Measurements from ENCODE around the gene TRIM54. TPM values are rescaled to one million over a fixed set of nuclear protein-coding genes. Genes with fewer than 3 reads are reported as not detected.
"Not testable (repeated sequence)": the region's sequence is repeated elsewhere in the genome, so short reads cannot be mapped to it uniquely, and the experiment has no call there.

Gene TRIM54
- total RNA-seq, 1 experiment from 2014 or later: not detected

DNA sequence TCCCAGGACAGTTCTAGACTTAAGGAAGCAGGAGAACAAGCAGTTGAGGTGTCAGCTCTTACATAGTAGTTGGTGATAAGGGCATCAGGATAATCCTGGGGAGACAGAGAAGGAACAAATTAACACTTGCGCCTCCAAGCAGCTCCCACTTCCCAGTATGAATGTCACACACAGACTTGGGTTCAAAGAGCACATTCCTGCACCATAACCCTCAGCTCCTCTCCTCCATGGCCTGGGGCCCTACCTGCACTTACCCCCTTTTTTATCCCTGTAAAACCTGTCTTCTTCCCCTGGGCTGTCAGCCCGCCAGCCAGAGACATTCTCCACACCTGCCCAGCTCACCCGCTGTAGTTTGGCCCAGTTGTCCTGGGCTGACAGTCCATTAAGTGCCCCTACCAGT is 29.9 kb downstream of the TRIM54 start:
- no peak for DNase-seq (ENCODE audit: low read depth)

DNA sequence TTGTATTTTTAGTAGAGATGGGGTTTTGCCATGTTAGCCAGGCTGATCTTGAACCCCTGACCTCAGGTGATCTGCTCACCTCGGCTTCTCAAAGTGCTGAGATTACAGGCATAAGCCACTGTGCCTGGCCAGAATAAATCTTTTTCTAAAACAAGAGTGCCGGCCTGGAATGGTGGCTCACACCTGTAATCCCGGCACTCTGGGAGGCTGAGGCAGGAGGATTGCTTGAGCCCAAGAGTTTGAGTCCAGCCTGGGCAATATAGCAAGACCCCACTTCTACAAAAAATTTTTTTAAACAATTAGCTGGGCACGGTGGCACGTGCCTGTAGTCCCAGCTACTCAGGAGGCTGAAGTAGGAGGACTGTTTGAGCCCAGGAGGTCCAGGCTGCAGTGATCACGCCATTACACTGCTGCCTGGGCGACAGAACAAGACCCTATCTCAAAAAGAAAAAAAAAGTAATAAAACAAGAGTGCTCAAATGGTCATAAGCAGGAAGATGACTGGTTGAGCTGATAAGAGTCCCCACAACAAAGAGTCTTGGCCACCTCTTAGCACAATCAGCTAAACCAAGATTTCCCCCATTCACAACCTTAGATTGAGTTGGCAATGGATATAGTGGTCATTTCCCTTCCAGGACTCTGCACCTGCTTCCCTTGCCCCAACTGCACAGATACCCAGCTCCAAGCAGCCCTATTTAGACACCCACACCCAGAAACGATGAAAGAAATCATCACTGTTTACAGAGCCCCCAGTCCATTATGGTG is 31.8 kb downstream of the TRIM54 start:
- DNase-seq (ENCODE audit: low read depth): no peak

DNA sequence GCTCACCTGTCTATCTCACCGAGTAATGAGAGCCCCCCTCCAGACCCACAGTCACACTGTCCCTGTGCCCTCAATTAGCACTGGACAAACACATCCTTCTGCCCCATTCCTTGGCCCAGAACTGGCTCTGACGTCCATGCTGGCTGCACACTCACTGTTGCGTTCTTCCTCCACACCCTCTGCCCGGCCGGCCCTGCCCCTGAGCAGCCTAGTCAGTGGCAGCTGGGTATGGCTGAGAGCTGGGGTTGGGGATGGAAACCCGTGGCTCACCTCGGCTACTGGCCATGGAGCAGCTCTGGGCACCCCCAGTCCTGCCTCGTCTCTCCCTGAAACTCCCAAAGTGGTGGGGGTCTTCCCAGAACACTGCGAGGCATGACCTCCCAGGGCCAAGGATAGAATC is 32.5 kb downstream of the TRIM54 start:
- no peak for DNase-seq (ENCODE audit: low read depth)

DNA sequence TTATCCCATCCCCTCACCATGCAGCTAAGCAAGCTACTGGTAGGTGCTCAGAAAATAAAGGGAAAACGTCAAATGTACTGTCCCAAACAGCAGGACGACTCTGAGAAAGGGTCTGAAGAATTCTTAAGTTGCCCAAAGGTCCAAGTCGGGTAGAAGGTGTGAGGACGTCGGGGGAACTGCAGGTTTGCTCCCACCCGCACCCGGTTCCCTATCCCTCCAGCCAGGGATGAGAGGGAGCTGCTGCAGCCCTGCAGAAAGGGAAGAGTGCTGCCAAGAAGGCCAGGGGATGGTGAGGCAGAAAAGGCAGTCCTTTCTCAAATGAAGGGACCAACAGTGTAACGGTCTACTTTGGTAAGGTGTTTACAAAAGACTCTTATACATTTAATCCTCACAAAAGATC is 32.9 kb downstream of the TRIM54 start:
- DNase-seq (ENCODE audit: low read depth): no peak

DNA sequence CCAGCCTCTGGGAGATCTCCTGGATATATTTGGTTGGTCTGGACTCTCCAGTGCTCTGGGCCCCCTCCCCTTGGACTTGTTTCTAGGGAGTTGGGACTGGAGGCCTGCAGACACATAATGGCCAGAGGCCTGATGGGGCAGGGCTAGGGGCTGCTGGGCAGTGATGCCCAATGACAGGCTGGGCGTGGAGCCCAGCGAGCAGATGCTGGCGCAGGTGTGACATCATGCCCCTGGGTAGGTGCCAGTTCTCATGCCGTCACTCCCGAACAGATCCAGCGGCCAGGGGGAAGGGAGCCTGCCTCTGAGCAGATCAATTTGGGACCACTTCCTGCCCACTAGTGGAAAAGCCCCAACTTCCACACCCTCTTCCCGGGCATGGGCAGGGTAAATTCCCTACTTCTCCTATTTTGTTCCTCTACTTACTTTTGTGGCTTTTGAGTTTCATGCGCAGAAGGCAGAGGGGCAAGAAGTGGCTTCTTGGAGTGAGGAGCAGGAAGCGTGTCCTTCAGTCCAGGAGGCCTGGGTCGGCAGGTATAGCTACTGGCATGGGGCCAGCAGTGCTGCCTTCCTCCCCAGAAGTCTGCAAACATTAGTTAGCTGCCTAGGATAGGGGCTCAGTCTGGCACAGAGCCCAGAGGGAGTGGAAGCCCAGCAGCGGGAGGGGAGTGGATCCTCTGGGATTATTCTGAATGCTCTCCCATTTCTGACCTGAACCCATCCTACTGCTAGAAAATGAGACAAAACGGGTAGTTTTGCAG is 34.6 kb downstream of the TRIM54 start:
- no peak for DNase-seq (ENCODE audit: low read depth)

DNA sequence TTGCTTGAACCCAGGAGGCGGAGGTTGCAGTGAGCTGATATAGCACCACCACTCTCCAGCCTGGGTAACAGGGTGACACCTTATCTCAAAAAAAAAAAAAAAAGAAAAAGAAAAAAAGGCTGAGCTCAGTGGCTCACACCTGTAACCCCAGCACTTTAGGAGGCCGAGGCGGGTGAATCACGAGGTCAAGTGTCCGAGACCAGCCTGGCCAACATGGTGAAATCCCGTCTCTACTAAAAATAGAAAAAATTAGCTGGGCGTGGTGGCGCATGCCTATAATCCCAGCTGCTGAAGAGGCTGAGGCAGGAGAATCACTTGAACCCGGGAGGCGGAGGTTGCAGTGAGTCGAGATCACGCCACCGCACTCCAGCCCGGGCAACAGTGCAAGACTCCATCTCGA is 37.6 kb downstream of the TRIM54 start:
- DNase-seq (ENCODE audit: low read depth): not testable (repeated sequence)

DNA sequence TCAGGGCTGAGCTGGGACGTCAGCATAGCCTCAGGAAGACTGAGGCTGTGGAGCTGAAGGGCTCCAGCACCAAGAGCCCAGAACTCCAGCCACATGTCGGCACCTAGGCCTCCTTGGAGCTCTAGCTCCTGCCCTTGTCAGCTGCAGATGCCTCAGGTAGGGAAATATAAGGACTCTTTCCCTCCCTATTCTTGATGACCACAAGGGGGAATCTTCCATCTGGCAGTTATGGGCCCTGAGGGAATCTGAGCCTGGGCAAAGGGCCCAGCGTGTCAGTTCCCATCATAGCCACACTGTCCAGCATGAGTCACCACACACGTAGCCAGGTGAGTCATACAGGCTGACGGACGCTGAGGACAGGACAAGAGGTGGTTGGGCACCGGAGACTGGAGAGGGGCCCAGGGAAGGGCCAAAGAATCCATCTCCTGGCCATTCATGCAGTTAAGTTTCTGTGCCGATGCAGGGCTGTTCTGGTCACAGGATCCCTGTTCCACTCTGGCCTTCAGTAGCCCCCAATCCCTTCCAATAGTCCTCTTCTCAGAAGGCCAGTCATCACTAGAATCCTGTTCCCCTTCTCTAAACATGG is 38.8 kb downstream of the TRIM54 start:
- peak; percentile 99 for DNase-seq (ENCODE audit: low read depth)

DNA sequence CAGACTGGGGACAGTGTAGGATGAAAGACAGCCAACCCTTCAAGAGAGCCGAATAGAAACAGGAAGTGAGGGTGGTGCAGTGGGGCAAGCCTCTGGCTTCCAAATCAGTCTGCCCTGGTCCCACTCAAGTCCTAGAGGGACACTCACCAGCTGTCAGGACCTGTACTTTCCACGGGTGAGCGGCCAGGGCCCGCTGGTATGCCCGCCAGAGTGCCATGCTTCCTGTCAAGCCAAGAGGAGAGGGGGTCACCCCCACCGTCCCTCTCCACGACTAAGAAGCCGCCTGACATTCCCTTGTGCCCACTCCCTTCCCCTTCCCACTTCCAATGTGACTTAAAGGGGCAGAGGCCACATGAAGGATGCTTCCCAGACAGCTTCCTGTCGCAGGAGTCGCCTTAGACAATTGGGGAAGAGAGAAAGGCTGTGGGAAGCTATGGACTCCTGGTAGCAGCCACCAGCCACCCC is 40.1 kb downstream of the TRIM54 start:
- DNase-seq (ENCODE audit: low read depth): peak; percentile 28

DNA sequence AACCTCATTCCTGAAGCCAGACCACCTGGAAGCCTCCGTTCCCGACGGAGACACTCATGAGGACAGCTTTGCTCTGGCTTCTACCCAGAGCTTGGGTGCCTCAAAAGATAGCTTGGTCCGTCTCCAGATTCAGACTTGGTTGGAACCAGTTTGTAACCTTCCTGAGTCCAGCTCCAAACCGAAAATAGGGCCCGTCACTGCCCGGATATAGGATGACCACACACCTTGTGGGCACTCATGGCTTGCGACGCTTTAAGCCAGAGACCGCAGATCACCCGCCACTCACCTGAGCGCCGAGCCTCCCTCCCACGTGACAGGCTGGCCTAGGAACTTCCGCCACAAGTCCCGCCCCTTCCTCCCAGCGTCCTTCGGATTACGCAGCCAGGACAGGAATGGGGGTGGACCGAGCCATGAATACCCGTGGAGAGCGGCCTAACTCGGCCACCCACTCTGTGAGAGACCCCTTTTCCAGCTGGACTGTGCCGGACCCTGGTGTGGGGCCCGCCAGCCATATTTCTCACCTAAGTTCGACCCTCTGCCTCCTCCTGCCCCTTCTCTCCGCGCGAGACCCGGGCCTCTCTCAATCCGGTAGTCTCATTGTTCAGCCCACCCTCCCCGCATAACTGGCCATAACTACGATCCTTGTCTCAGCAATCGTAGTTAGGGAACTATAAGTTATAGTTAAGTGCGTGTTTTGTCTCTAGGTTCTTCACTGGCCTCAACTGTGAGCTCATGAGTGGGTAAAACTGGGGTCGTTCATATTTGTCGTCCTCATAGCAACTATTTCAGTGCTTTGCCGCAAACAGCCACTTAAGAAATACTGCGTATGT is 40.8 kb downstream of the TRIM54 start, which contains the start of gene MPV17:
Gene MPV17, minus strand, starts transcription at position 332 of the 830 bp plus-strand sequence. CDS start 580 bp downstream, outside the sequence.
- DNase-seq (ENCODE audit: low read depth): peak; percentile 97

DNA sequence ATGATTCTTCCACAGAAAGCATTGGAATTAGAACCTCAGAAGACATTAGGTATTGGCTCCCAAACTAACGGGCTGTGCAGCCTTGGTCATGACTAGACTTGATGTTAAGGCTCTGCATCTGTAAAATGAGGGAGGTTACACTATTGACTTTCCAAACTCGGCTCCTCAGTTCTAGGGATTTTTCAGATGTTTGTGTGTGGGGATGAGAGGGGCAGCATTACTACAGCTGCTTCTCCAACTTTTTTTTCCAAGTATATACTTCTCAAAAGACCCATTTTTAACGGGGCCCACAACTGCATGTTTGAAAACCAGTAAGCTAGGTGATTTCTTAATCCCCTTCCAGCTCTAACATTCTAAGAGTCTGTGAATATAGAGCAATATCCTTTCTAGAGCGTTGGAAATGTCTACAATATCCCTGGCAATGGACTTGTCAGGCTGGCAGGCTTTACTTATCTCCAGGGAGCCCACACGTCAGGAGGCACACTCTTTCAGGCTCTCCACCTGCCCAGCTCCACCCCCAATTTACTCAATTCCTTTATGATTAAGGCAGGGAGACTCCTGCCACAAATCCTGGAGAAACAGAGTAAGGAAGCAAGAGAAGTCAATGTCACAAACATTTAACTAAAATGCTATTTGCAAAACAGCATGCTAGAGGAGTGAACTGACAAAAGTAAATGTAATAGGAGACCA is 41.5 kb downstream of the TRIM54 start:
- DNase-seq (ENCODE audit: low read depth): no peak

DNA sequence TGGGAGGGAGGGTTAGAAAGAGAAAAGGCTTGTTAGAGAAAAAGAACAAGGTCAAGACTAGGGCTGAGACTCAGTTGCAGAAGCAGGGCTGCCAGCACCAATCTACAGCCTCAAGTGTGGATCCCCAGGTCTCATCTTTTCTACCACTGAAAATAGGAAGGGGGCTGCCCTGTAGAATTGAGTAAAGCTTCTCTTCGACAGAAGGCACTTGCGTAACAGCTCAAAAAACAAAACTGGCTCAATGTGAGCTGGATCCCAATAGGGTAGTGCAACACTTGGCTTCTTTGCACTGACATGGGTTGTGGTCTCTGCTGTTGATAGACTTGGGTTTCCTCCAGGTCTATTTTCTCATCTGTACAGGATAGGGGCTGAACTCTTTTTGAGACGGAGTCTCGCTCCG is 42.5 kb downstream of the TRIM54 start:
- DNase-seq (ENCODE audit: low read depth): no peak

DNA sequence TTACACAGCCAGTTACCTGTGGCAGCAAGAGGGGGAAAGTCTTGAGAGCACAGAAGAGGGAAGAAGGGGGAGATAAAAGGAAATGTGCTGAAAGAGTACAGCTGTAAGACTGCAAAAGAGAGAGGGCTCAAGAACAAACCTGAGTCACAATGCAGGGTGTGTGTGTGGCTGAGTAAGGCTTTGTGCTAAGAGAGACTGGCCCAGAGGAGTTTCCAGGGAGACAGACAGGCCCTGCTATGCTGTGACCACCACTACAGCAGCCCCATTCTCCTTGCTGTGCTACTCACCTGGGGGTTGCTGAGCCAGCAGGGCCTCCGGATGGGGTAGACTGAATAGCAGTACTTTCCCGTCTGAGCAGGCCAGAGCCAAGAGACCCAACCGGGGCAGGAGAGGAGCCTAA is 53.1 kb downstream of the TRIM54 start:
- no peak for DNase-seq (ENCODE audit: low read depth)

DNA sequence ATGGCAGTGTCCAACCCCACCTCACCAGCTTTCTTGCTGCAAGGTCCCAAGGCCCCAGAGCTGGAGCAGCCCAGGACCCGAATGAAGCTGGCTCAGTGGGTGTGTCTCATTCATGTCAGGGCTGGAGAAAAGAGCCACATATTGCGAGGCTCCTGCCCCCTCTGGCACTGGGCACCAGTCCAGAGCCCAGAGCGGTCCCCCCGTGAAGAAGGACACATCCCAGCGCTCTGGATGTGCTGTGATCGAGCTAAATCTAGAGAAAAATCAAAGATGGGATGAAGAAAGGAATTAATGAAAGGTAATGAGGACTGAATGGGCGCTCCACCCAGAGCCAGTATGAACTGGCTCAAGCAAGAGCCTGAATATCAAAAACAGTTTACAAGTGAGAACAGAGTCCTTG is 53.9 kb downstream of the TRIM54 start:
- DNase-seq (ENCODE audit: low read depth): no peak

DNA sequence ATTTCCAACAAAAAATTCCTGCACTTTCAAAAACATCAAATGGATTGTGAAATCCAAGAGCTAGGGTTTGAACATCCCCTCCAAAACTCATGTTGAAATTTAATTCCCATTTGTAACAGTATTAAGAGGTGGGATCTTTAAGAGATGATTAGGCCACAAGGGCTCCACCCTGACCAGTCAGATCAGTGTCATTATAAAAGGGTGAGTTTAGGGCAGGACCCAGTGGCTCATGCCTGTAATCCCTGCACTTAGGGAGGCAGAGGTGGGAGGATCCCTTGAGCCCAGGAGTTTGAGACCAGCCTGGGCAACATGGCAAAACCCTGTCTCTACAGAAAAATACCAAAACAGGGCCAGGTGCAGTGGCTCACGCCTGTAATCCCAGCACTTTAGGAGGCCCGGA is 65.4 kb downstream of the TRIM54 start:
- DNase-seq (ENCODE audit: low read depth): no peak

DNA sequence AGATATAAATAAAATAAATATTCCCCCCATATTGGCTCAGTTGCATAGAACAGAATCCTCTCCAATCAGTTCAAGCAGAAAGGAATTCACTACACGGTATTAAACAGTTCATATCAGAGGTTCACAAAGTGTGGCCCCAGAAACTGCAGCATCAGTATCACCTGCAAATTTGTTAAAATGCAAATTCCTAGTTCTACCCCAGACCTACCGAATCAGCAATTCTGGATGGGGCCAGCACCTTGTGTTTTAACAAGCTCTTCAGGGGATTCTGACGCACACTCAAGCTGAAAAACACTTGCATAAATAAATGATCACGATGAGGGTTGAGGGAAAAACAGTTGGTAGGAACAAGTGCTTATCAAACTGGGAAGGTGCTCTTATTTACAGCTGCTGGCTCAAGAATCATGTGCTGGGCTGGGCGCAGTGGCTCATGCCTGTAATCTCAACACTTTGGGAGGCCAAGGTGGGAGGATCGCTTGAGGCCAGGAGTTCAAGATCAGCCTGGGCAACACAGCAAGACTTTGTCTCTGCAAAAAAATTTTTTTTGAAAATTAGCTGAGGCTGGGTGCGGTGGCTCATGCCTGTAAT is 68.0 kb downstream of the TRIM54 start:
- no peak for DNase-seq (ENCODE audit: low read depth)

DNA sequence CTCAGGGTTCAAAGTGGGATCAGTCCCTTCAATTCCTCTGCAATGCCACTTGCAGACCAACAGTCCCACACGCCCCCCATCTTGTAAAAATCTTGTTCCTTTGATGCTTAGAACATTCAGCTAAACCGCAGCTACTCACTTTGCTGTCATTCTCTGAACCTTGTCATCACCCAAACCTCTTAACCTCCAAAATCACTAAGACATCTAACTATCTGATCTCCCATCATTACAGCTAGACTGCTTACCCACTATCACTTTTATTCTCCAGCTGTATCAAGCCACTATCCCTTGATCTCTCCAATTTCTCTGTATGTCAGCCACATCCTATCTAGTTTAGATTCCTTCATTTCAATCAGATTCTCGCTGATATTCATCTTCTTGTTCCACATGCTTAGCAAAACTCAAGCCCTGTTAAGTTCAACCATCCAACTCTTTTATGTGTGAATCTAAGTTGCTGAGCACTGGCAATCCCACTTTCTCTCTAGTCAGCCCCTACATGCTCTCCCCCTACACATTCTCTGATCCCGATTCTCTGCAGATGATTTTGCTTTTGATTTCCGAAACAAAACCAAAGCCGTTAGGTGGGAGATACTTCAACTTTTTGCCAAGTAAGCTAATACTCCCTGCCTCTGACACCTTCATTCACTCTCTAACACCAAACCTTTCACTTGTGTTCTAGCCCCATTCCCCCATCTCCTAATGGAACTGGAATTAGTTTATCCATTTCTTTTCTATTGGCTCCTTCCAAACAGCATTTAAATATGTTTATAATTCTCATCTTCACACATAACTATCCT is 69.8 kb downstream of the TRIM54 start:
- no peak for DNase-seq (ENCODE audit: low read depth)

DNA sequence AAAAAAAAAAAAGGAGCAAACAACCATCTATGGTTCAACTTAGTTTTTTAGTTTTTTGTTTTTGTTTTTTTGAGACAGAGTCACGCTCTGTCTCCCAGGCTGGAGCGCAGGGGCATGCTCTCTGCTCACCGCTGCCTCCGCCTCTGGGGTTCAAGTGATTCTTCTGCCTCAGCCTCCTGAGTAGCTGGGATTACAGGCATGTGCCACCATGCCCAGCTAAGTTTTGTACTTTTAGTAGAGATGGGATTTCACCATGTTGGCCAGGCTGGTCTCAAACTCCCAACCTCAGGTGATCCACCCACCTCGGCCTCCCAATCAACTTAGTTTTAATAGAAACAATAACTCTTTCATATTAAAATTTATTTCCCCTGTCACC is 71.1 kb downstream of the TRIM54 start:
- not testable (repeated sequence) for DNase-seq (ENCODE audit: low read depth)

DNA sequence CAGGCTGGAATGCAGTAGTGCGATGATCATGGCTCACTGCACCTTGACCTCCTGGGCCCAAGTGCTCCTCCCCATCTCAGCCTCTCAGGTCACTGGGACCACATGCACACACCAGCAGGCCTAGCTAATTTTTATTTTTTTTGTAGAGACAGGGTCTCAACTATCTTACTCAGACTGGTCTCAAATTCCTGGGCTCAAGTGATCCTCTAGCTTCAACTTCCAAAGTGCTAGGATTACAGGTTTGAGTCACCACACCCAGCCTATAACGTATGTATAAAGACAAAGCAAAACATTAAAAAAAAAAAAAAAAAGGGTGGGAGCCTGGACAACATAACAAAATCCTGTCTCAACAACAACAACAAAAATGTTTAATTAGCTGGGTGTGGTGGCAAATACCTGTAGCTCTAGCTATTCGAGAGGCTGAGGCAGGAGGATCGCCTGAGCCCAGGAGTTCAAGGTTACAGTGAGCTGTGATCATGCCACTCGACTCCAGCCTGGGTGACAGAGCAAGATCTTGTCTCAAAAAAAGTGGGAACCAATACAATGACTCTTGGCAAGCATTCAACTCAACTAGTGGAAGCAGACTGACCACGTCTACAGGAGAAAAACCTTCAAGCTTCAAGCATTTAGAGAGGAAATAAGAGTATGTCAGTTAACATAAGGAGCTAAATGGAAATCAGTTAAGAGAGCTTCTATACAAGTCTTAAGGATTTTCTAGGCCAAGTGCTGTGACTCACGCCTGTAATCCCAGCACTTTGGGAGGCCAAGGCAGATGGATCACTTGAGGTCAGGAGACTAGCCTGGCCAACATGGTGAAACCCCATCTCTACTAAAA is 71.8 kb downstream of the TRIM54 start:
- DNase-seq (ENCODE audit: low read depth): peak; percentile 39

DNA sequence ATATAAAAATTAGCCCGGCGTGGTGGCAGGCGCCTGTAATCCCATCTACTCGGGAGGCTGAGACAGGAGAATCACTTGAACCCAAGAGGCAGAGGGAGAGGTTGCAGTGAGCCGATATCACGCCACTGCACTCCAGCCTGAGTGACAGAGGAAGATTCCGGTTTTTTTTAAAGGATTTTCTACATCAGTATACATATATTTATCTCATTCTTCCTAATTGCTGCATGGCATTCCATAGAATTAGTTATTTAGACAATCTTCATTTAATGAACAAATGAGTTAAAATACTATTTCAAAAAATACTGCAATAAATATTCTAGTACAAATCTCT is 72.3 kb downstream of the TRIM54 start:
- no peak for DNase-seq (ENCODE audit: low read depth)
